HG03521 (cell line): ENCODE data around the gene PDGFRB.
"Not testable (repeated sequence)": the region's sequence is repeated elsewhere in the genome, so short reads cannot be mapped to it uniquely, and the experiment has no call there.

Source experiments
- ATAC-seq: cut with Tn5 transposase; IDR thresholded peaks from one replicate; pipeline ENCODE4 v1.9.1; 2021; ENCODE audit warnings: mild to moderate bottlenecking, moderate library complexity; ENCODE audit not compliant: unreplicated experiment

PDGFRB gene

DNA sequence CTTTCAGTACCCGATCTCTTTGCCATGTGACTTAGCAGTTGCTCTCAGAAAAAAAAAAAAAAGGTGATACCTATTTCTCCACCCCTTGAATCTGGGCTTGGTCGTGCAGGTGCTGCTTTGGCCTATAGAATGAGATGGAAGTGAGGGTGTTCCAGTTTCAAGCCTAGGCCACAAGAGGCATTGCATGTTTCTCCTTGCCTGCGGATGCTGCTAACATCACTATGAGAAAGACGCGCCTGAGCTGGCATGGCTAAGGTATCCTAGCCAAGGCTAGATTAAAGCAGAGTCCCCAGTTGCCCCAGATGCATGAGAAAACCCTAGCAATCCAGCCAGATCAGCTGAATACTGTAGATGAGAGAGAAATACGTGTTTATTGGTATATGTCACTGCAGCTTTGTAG, 54.6 kb downstream of the PDGFRB start:
- ATAC-seq, result no peak

DNA sequence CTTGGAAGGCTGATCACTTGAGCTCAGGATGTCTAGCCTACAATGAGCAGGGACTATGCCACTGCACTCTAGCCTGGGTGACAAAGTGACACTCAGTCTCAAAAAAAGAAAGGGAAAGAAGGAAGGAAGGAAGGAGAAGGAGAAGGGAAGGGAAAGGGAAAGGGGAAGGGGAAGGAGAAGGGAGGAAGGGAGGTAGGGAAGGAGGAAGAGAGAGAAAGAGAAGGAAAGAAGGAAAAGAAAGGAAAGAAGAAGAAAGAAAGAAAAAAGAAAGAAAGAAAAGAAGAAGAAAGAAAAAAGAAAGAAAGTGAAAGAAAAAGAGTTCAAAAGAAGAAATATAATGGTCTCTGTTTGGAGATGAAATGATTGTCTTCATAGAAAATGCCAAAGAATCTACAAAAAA, 58.5 kb downstream of the PDGFRB start:
- ATAC-seq, result no peak

DNA sequence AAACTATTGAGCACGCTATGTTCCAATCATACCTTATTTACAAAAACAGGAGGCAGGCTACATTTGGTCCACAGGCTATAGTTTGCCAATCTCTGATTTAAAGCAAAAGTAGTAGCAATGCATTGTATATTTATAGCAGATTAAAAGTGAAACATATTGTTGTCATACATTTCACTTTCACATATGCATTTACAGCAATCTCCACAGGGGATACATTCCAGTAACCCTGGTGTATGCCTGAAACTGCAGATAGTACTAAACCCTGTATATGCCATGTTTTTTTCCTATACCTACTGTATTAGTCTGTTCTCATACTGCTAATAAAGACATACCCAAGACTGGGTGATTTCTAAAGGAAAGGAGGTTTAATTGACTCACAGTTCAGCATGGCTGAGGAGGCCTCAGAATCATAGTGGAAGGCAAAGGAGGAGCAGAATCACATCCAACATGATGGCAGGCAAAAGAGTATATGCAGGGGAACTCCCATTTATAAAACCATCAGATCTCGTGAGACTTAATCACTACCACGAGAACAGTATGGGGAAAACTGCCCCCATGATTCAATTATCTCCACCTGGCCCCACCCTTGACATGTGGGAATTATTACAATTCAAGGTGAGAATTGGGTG, 63.4 kb downstream of the PDGFRB start:
- ATAC-seq, result no peak

DNA sequence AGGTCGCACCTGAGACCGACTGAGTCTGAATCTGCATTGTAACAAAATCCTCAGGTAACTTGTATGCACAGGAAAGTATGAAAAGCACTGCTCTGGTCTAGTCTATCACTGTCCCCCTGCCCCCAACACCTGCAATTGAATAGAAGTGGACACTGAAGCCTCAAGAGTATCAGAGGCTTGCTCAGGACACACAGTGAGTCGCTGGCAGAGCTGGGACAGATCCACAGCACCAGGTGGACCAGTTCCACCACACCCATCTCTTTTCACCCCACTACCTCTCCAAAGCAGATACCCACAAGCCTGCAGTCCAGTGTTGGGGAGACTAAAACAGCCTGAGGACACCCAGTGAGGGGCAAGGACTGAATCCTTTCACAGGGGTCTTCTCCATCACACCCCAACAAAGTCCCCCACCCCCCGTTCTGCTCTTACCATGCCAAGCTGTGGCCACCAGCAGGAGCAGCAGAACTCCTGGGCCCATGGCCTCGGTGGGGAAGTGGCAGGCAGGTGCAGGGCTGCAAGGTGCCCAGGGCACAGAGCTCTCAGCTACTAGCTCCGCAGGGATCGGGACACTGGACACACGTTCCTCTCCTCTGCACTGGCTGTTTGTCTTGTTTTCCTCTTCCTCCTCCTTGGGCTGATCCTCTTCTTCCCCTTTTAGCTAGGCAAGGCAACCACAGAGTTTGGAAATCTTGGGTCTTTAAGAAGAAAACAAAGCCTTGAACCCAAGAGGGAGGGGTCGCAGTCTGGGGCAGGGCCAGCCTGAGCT, 69.5 kb downstream of the PDGFRB start, which contains the start of gene CSF1R:
Gene CSF1R (minus strand): TSS at position 605 of the 766 bp plus-strand sequence. CDS start 127 bp downstream, at position 478.
- no peak for ATAC-seq

DNA sequence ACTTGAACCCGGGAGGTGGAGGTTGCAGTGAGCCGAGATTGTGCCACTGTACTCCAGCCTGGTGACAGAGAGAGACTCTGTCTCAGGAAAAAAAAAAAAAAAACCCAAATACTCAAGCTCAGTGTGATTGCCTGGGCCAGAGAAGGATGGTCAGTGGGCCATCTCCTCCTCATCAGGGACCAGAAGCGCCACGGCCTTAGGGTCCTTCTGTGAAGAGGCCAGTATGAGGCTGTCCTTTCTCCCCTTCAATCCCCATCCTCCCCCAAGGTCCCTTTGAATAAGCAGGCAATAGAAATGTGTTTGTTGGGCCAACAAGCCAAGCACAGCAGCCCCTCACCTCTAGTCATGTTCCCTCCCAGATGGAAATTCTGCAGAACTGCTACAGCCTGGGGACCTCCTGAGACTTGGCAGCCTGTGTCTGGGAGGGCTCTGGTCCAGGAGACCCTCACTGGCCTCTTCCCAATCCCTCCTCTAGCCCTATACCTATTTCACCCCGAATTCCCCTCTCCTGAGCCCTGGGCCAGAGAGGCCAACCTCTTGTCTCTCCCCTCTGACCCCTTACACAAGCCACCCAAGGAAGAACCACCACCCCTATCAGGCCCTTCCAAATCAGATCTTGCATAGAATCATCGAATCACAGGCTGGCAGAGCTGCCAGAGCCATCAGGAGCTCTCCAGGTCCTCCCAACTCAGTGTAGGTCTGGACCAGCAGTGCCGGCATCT, 70.3 kb downstream of the PDGFRB start:
- no peak for ATAC-seq

DNA sequence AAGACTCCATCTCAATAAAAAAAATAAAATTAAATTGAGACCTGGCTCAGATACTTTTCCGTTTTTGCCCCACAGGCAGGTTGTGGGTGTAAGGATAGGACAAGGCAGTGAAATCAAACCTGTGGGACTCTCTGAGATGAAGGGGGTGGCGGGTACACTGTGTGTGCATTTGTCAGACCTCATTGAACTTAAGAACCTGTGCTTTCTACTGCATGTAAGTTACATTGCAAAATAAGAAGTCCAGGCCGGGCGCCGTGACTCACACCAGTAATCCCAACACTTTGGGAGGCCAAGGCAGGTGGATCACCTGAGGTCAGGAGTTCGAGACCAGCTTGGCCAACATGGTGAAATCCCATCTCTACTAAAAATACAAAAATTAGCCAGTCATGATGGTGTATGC, 70.9 kb downstream of the PDGFRB start:
- not testable (repeated sequence) for ATAC-seq

DNA sequence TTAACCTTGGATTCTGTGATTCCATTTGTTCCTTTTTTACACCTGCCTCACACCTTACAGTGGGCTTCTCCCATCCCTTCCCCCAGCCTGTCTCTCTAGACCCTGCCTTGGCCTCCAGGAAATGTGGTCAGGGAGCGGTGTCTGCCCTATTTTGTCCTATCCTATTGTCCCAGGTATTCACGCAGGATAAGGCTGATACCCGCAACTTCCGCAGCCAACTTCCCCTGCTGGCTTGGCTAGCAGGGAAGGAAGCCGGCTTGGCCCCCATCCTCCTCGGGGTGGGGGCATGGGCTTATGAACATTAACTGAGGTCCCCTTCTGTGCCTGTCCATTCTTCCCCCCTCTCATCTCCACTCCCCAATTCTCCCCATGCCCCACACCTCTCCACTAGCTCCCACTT, 72.8 kb downstream of the PDGFRB start:
- no peak for ATAC-seq

DNA sequence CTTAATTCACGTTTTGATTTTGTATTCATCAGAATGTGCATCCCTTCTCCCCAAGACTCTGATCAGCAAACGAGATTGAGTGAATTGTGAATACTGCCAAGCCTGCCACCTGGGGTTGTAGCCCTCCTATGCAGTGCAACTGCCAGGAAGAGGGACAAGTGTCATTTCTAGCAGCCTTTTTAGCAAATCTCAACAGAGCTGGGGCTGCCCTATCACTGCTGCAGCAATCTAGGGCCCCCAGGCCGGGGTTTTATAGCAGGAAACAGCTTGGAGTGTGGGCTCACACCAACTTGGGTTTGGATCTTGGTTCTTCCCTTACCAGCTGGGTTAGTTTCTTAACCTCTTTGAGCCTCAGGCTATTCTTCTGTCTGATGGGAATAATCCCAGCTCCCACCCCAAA, 73.3 kb downstream of the PDGFRB start:
- ATAC-seq, result no peak

DNA sequence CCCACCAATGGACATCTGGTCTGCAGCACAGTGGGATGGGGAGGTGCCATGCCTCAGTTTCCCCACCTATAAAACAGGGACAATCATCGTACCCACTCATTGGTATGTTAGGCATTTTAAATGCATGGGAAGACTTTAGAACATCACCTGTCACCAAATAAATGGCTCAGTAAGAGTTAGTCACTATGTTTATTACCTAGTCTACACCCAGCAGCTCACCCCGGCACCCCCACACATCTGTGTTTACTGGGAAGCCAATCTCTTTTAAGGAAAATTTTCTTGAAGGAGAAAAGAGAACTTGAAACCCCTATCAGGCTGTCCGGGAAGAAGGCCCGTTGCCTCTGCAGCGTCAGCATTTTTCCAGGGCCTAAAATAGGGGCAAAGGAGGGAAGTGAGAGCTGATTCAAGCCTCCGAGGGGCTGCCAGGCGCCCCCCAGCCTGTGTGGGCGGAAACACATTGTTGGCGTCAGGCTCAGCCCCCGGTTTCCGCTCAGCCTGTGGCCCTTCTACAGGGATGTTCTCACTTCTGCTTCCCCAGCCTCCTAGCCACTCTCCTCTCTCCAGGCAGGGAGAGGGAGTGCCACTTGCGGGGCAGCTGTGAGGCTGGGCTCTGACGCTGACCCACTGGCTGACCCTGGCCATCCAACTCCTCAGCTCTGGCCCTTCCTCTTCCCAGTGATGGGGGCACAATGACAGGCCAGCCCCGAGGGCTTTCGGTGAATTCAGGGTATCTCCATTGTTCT, 73.9 kb downstream of the PDGFRB start:
- ATAC-seq, result peak; percentile 52

DNA sequence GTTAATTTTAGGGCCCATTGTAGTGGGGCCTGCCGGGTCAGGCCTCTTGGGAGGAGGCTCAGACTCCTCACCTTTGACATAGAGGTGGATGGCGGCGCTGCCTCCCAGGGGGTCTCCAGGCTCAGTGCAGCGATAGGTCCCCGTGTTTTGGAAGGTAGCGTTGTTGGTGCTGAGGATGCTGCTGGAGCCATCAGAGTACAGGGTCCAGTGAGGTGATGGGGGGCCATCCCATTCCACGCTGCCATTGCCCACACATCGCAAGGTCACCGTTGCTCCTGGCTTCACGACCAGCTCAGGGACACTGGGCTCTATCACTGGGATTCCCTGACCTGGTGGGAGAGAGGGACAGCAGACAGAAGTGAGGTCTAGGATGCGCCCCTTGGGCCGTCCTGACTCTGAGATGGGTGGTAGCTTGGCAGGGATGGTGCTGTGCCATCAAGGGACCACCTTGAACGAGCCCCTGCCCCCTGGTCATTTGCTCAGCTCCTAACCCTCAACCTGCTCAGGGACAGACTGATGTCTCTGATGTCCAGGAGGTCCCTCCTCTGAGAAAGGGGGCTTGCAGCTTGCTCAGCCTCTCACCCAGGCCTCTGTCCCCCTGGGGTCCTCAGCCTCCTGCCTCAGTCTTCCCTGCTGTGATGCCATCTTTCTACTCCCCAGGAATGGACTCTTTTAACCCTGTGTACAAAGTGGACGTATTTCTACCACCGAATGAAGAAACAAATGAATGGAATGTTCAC, 74.8 kb downstream of the PDGFRB start:
- no peak for ATAC-seq

DNA sequence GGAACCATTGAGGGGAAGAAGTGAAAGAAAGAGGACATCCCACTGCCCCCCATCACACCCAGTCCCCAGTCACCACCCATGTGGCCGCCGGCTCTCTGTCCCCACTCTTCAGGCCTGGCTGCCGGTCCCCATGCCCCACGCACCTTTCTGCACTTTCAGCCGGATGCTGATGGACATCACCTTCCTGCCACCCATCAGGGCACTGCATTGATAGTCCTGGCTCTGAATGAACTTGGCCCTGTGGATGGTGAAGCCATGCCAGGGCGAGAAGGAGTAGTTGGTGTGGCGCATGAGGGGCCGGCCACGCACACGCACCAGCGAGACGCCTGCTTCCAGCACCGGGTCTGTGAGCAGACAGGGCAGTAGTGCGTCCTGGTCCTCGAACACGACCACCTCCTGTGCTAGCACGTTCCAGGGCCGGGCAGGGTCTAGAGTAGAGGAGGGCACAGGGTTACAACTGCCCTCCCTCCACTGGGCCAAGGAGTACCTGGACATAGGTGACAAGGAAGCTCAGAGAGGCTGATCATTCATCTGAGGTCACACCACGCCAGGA, 75.7 kb downstream of the PDGFRB start:
- ATAC-seq, result no peak

DNA sequence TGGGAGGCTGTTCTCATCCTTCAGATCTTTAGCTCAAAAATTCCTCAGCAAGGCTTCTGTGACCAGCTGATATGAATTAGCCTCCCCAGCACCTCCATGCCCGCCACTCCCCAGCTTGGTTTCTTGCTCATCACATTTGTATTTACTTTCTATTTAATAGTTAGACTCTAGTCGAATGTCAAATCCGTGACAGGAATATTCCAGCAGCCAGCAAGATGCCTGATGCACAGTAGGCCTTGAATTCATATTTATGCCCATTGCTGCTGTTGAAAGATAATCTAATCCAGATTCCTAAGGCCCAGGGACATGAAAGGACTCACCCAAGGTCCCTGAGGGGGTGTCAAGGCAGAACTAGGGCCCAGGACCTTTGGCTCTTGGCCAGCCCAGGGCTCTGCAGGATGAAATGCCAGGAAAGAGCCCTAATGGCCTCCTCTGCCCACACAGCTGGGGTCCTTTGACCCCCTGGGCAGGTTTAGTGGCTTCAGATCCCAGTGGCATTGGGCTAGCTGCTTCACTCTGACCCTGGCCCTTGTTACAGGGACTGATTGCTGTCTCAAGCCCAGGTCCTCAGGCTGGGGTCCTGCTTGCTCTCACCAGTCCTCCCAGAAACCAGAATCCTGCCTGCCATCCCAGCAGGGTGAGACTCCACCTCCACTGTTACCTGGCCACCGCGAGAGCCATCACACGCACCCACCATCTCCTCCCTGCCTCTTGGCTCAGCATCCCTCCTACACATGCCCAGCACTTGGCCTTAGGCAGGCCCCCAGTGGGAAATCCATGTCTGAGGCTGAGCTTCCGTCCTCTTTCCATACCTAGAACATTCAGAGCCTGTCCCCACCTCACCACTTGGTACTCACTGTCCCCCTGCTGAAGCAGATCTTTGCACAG, 76.6 kb downstream of the PDGFRB start:
- no peak for ATAC-seq

DNA sequence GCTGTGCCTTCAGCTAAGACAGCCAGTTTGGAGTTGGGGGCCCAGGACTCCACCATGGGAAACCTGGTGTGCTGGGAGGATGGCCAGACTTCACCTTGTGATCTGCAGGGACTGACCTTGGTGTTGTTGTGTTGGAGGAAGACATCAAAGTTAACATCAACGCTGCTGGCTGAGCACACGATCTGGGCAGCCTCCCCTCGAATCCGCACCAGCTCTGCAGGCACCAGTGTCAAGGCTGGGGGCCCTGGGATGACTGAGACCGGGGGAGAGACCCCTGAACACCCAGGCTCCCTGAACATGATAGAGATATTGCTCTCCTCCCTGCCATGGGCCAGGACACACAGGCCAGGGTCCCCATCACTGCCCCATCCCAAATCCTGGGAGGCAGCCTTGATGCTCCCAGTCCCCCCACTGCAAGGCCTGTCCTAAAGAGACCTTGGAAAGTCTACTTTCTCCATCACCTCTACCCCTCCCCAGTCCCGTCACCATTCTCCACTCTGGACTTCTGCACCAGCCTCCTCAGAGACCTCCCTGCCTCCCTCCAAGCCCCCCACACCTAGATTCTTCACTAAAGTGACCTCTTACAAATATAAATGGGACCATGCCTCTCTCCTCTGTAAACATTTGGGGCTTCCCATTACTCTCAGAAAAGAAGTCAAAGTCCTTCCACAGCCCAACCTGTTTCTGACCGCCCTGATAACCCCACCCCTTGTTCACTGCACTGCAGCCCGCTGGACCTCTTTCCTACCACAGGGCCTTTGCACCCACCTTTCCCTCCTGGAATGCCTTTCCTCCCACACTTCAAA, 77.4 kb downstream of the PDGFRB start:
- ATAC-seq, result no peak

DNA sequence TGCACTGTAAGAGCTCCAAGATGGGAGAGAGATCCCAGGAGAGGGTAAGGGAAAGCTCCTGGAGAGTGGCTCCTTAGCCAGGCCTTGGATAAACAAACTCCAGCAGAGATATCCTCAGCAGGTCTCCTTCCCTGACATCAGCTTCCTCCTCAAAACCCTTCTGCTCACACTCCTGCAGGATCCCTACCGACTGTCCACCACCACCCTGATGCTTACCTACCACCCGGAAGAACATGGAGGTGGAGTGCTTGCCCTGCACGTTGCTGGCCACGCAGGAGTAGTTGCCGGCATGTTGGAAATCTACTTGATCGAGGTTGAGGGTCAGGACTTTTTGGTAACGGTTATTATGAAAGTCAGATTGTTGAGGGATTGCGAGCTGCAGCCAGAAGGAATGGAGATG, 78.6 kb downstream of the PDGFRB start:
- ATAC-seq, result no peak

DNA sequence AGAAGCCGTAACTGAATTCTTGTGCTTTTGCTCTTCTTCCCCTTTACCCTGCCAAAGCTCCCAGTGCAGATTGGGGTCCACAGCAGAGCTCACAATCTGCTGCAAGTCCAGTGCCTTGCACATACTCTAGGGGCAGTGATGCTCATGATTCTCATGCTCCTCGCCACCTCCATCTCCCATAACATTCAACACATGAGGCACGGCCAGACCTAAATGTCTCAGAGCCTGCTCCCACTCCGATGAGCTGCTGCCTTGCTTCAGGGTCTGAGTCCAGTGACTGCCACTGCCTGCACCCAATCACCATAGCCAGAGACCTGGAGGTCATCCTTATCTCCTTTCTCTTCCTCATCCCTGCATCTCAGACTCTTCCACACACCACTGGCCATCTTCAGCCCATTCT, 79.8 kb downstream of the PDGFRB start:
- ATAC-seq, result no peak

DNA sequence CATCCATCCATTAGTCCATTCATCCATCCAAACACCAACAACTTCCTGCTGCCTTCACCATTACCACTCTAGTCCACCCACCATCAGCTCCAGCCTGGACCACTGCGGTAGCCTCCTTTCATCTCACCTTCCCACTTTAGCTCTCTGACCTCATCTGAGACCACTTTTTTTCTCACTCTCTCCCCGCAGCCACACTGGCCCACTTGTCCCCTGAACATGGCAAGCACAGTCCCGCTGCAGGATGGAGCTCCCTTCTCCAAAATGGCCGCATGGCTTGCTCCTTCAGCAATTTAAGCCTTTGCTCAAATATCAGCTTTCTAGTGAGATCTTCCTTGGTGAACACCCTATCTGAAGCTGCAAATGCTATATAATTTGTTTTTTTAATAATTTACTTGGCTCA, 80.4 kb downstream of the PDGFRB start:
- no peak for ATAC-seq

DNA sequence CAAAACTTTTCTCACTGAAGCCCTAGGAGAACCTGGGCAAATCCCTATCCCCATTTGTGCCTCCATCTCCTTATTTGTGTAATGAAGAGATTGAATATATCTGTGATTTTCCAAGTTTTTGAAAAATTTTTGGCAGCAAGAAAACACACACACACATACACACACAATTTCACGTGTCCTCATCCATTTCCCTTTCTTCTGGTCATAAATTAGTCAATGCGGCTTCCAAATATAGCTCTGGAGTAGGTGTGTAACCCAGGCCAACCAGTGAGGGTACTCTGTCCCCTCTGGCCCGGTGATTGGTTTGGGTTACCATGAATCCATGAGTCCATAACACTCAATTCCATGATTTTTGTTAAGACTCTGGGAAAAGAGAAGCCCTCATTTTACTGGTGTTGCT, 82.0 kb downstream of the PDGFRB start:
- no peak for ATAC-seq

DNA sequence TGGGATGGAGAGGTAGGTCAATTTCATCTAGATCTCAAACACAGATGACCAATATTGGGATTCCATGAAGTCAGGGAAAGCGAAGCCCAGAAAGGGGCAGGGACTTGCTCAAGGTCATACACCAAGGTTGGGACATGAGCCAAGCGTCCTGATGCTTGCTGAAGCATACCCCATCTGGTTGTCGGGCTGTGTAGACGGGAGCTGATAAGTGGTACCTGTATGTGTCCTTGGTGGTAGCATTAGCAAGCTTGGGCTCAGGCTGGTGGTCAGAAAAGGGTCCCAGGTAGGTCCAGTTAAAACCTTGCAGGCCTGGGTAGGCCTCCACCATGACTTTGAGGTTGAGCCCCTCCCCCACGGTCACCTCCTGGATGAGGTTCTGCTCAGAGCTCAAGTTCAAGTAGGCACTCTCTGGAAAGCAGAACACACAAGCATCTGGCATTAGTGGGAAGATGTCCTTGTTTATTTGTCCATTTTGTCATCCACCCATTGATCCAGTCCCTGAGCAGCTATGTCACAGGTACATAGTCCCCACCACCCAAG, 82.5 kb downstream of the PDGFRB start:
- no peak for ATAC-seq
